ENCODE data around the gene LEP.

The LEP gene

GRCh38 chr7:128205068-128205467, 36.0 kb upstream of the LEP start:
- no peak overlapping the region for H3K4me3 ChIP-seq (replicated peaks; ENCODE audit: low read depth, low read length)

GRCh38 chr7:128206017-128206746, 34.9 kb upstream of the LEP start:
- H3K4me3 ChIP-seq (replicated peaks; ENCODE audit: low read depth, low read length), result no peak overlapping the region
- TF ChIP-seq CTCF (IDR thresholded peaks at IDR 0.05; ENCODE audit: low read depth, low read length, missing control alignments), result no peak

More at GRCh38 chr7:128205068-128205467, 36.0 kb upstream of the LEP start:
- no peak for DNase-seq (ENCODE audit: extremely low read depth, low read depth)
- TF ChIP-seq CTCF (IDR thresholded peaks at IDR 0.05; ENCODE audit: low read depth, low read length, missing control alignments), result no peak

GRCh38 chr7:128206747-128207500, 34.2 kb upstream of the LEP start:
- no peak overlapping the region for H3K4me3 ChIP-seq (replicated peaks; ENCODE audit: low read depth, low read length)
- DNase-seq (ENCODE audit: extremely low read depth, low read depth), result no peak
- no peak for TF ChIP-seq CTCF (IDR thresholded peaks at IDR 0.05; ENCODE audit: low read depth, low read length, missing control alignments)

More at GRCh38 chr7:128206017-128206746, 34.9 kb upstream of the LEP start:
- DNase-seq (ENCODE audit: extremely low read depth, low read depth), result no peak

GRCh38 chr7:128207609-128208008, 33.5 kb upstream of the LEP start:
- no peak for DNase-seq (ENCODE audit: extremely low read depth, low read depth)
- no peak overlapping the region for H3K4me3 ChIP-seq (replicated peaks; ENCODE audit: low read depth, low read length)
- TF ChIP-seq CTCF (IDR thresholded peaks at IDR 0.05; ENCODE audit: low read depth, low read length, missing control alignments), result no peak

- TF ChIP-seq CTCF (IDR thresholded peaks at IDR 0.05; ENCODE audit: low read depth, low read length, missing control alignments), result peak; percentile 97
- no peak overlapping the region for H3K4me3 ChIP-seq (replicated peaks; ENCODE audit: low read depth, low read length)
- peak; percentile 49 for DNase-seq (ENCODE audit: extremely low read depth, low read depth)
Measured at GRCh38 chr7:128209229-128210035, 31.6 kb upstream of the LEP start.

GRCh38 chr7:128210036-128210347, 31.1 kb upstream of the LEP start:
- H3K4me3 ChIP-seq (replicated peaks; ENCODE audit: low read depth, low read length), result no peak overlapping the region
- no peak for TF ChIP-seq CTCF (IDR thresholded peaks at IDR 0.05; ENCODE audit: low read depth, low read length, missing control alignments)
- no peak for DNase-seq (ENCODE audit: extremely low read depth, low read depth)
